ENCODE data around the gene RAF1. TPM values are rescaled to one million over a fixed set of nuclear protein-coding genes. Genes with fewer than 3 reads are reported as not detected.
"Not testable (repeated sequence)": the region's sequence is repeated elsewhere in the genome, so short reads cannot be mapped to it uniquely, and the experiment has no call there.

RAF1 gene
- total RNA-seq, 4 donors from 2014 or later, result 151 to 174 (median 163) TPM

- peak overlapping the region; percentile 84 to 100 (median 99) for H3K4me3 ChIP-seq (replicated peaks in 1 of 3)
- DNase-seq, result peak; percentile 56 to 63
- H3K4me1 ChIP-seq, result peaks cover 37 to 43% of the 10 kb centered on the region in 2 donors
- TF ChIP-seq POLR2A (IDR thresholded peaks at IDR 0.05), result no peak
- peak in 1 of 6 experiments; percentile 14 for TF ChIP-seq CTCF (IDR thresholded peaks at IDR 0.05)
- WGBS, 2 donors, result 0 to 3% methylated on average over 8 to 11 of the region's 45 CpGs
- H3K36me3 ChIP-seq, result no peaks in the 10 kb centered on the region
- peak overlapping the region; percentile 99 to 100 (median 99) for H3K27ac ChIP-seq
- intact Hi-C loops (cut with DNase I), result no loop called here
- H3K27me3 ChIP-seq, result no peaks in the 10 kb centered on the region
- no peaks in the 10 kb centered on the region for H3K9me3 ChIP-seq
These were observed 449 bp downstream of the RAF1 start for GRCh38 chr3:12663401-12663935.

- H3K4me1 ChIP-seq, result peaks cover 43 to 50% of the 10 kb centered on the region in 2 donors
- H3K9me3 ChIP-seq, result no peaks in the 10 kb centered on the region
- peak overlapping the region; percentile 99 to 100 (median 99) for H3K27ac ChIP-seq
- peak; percentile 46 to 49 for DNase-seq
- no peaks in the 10 kb centered on the region for H3K27me3 ChIP-seq
- TF ChIP-seq CTCF (IDR thresholded peaks at IDR 0.05), result no peak
- peak in 1 of 2 donors; percentile 34 for TF ChIP-seq POLR2A (IDR thresholded peaks at IDR 0.05)
- peak overlapping the region; percentile 84 to 100 (median 99) for H3K4me3 ChIP-seq (replicated peaks in 1 of 3)
- 0% methylated on average over 23 to 26 of the region's 26 CpGs for WGBS, 2 donors
- H3K36me3 ChIP-seq, result no peaks in the 10 kb centered on the region
- intact Hi-C loops (cut with DNase I), result no loop called here
These were observed 1.1 kb downstream of the RAF1 start for GRCh38 chr3:12662593-12663400.

- Histone ChIP-seq H3K4me1 (peaks cover 47 to 52% of the 10 kb centered on the region in 2 donors), H3K36me3 (no peaks in the 10 kb centered on the region), H3K4me3 (replicated peaks in 1 of 3) (peak overlapping the region; percentile 84 to 100 (median 99)), H3K9me3 (no peaks in the 10 kb centered on the region), H3K27ac (peak overlapping the region; percentile 99 to 100 (median 99)), H3K27me3 (no peaks in the 10 kb centered on the region)
- TF ChIP-seq CTCF (IDR thresholded peaks at IDR 0.05), result no peak
- no peak for TF ChIP-seq POLR2A (IDR thresholded peaks at IDR 0.05)
- WGBS, 2 donors, result 19 to 24% methylated on average over 5 of the region's 5 CpGs
- intact Hi-C loops (cut with DNase I), result no loop called here
- DNase-seq, result peak in 1 of 2 donors; percentile 19
These were observed 1.9 kb downstream of the RAF1 start for GRCh38 chr3:12661926-12662592.

GRCh38 chr3:12661375-12661774 is 2.5 kb downstream of the RAF1 start:
- TF ChIP-seq POLR2A (IDR thresholded peaks at IDR 0.05), result peak in 1 of 2 donors; percentile 37
- DNase-seq, result peak; percentile 78 to 79
- intact Hi-C loops (cut with DNase I); H3K36me3 ChIP-seq; H3K9me3 ChIP-seq; H3K27me3 ChIP-seq; H3K4me3 ChIP-seq (replicated peaks in 1 of 3): not testable (repeated sequence)
- WGBS, 2 donors, result 37 to 38% methylated on average over 13 of the region's 13 CpGs
- Histone ChIP-seq H3K27ac (peak overlapping the region; percentile 99 to 100 (median 99)), H3K4me1 (peaks cover 54% of the 10 kb centered on the region in 2 donors)

- DNase-seq, result no peak
- Histone ChIP-seq H3K4me3 (replicated peaks in 1 of 3) (no peak overlapping the region), H3K9me3 (no peaks in the 10 kb centered on the region), H3K36me3 (no peaks in the 10 kb centered on the region), H3K4me1 (peaks cover 62 to 64% of the 10 kb centered on the region in 2 donors), H3K27ac (peak overlapping the region; percentile 59 to 100 (median 99)), H3K27me3 (no peaks in the 10 kb centered on the region)
- TF ChIP-seq POLR2A (IDR thresholded peaks at IDR 0.05) (no peak), CTCF (IDR thresholded peaks at IDR 0.05) (no peak)
- WGBS, 2 donors, result 73 to 91% methylated on average over 2 of the region's 2 CpGs
- intact Hi-C loops (cut with DNase I), result no loop called here
These were observed 3.7 kb downstream of the RAF1 start for GRCh38 chr3:12660196-12660595.
